GM04503 (cell line): Measurements from ENCODE around the gene MTNR1A.

Source experiments
- DNase-seq: peaks from one replicate; pipeline ENCODE4 v3.0.0-alpha.2; 2012; ENCODE audit warnings: low read depth

MTNR1A gene

GRCh38 chr4:186486172-186486571 is 69.2 kb downstream of the MTNR1A start:
- no peak for DNase-seq

- no peak for DNase-seq
These were observed 69.8 kb downstream of the MTNR1A start for GRCh38 chr4:186485561-186486062.

DNA sequence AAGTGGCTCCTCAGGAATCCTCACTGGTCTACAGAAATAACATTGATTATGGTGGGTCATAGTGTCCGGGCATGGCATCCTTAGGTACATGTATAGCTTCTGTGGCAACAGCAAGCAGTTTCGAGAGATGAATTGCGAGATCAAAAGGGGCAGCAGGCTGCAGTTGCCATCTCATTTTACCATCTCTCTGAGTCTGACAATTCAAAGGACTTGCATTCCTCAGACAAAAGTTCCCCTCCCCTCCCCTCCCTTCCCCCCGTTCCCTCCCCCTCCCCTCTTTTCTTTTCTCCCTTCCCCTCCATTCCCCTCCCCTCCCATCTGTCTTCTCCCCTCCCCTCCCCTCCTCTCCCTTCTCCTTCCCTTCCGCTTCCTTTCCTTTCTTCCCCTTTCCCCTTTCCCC is 70.2 kb downstream of the MTNR1A start:
- no peak for DNase-seq

DNA sequence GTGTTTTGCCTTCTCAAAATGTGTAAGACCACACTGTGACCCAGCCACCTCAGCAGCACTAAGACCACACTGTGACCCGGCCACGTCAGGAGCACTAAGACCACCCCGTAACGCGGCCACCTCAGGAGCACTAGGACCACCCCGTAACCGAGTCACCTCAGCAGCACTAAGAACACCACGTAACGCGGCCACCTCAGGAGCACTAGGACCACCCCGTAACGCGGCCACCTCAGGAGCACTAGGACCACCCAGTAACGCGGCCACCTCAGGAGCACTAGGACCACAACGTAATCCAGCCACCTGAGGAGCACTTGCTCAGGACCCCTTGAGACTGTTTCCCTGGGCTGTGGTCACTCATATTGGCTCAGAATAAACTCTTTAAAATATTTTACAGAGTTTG is 71.7 kb downstream of the MTNR1A start:
- no peak for DNase-seq
